H4 (cell line): Measurements from ENCODE around the gene ANO10. TPM values are rescaled to one million over a fixed set of nuclear protein-coding genes. Genes with fewer than 3 reads are reported as not detected.
"Not testable (repeated sequence)": the region's sequence is repeated elsewhere in the genome, so short reads cannot be mapped to it uniquely, and the experiment has no call there.

ENCODE experiments used
- DNase-seq: peaks from one replicate; pipeline ENCODE4 v3.0.0-alpha.2; 2015; ENCODE audit warnings: low spot score
- total RNA-seq: library from RNA; depleted of rRNA; stranded (reverse); fragments of >200 nt; shearing (Covaris generic); gene quantifications from 2 replicates; pipeline ENCODE4 v1.2.3, GENCODE V29; 2014

The ANO10 gene
- total RNA-seq, 1 experiment from 2014 or later, result 17.5 TPM

DNA sequence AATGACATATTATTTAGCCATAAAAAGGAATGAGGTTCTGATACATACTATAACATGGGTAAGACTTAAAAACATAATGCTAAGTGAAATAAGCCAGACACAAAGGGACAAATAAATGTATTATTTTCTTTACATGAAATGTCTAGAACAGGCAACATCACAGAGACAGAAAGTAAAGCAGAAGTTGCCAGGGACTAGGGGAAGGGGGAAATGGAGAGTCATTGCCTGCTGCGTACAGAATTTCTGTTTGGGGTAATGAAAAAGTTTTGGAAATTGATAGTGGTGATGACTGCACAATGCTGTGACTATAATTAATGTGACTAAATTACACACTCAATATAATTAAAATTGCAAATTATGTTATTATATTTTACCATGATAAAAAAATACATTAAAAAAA is 99.9 kb downstream of the ANO10 start:
- DNase-seq, result no peak

DNA sequence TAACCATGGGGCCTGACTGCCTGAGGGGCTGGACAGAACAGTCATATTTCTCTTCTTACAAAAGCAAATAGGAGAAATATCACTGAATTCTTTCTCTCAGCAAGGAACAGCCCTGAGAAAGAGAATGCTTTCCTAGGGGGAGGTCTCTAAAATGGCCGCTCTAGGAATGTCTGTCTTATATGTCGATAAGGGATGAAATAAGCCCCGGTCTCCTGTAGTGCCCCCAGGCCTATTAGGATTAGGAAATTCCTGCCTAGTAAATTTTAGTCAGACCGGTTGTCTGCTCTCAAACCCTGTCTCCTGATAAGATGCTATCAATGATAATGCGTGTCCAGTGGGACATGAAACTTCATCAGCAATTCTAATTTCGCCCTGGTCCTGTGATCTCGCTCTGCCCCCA is 103.3 kb downstream of the ANO10 start:
- DNase-seq, result not testable (repeated sequence)

GRCh38 chr3:43515970-43516635 is 105.7 kb downstream of the ANO10 start:
- no peak for DNase-seq

DNA sequence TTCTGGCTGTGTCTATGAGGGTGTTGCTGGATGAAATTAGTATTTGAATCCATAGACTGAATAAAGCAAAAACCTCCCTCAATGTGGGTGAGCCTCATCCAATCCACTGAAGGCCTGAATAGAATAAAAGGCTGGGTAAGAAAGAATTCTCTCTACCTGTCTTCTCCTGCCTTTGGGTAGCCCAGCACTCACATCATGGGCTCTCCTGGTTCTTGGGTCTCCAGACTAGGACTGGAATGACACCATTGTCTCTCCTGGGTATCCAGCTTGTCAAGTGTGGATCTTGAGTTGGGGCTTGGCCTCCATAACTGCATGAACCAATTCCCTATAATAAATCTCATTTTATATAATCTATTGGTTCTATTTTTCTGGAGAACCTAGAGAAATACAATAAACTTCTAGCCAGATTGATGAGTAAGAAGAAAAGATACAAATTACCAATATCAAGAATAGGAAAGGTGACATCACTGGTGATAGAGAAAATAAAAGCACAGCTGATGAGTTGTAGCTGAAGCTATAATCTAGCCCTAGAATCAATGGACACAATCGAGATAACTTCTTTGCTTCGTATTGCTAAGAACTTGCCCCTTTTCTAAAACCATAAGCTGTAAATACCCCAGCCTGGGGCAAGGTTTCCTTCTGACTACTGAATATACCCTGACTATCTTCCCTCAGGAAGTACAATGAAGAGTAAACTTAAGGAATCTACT is 106.4 kb downstream of the ANO10 start:
- no peak for DNase-seq

DNA sequence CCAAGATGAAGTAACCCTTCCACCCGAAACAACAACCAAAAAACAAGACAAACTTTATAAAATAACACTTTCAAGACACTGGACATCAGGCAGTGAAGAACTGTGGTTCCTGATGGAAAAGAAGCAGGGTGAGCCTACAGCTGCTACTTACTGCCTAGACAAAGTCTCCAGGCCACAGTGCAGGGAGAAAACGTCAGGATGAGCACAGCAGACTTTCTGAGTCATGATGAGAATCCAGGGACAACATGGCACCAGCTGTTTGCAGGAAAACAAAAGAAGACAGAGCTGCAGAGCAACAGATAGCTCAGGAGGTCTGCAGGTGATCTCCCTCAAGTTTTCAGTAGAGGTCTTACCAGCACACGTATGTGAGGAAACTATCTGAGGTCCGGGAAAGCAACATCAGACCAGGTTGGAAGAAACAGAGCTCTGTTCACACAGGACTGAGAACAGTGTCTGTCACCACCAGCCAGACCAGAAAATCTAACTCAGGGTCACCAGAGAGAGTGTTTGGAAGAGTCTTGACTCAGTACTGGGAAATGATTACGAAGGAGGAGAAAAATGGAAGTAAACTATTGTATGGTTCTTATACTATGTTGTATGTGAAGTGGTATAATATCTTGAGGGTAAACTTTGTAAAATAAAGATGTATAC is 108.9 kb downstream of the ANO10 start:
- no peak for DNase-seq

DNA sequence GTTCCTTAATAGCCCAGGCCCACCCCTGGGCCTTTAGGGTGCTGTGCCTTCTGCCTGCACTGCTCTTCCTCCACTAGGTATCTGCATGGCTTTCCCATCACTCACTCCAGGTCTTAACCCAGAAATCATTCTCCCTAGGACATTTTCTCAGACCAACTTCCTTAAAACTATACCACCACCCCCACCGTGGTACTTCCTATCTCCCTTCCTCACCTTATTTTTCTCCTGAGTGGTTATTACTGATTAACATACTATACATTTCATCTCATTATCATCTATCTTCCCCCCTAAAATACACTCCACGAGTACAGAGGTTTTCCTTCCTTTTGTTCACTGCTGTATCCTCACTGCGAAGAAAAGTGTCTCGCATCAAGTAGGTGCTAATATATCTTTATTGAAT is 115.2 kb downstream of the ANO10 start:
- DNase-seq, result no peak

DNA sequence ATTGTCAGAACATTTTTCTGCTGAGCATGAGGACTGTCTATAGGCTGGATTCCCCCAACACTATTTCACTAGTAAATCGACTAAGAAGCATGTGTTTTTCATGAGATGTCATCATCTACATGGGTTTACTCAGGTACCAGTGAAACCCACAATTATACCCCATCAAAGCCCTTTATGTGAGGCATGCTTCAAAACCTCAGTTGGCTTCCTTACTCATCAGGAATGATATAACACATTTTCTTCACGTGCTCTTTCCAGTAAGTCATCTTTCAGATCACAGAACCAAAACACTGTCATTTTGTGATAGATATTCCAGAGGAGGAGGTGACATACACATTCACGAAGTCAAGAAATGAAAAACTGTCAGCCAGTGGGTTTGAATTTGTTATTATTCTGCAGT is 116.5 kb downstream of the ANO10 start:
- DNase-seq, result no peak

- no peak for DNase-seq
Measured at GRCh38 chr3:43503067-43503728, 118.6 kb downstream of the ANO10 start.

DNA sequence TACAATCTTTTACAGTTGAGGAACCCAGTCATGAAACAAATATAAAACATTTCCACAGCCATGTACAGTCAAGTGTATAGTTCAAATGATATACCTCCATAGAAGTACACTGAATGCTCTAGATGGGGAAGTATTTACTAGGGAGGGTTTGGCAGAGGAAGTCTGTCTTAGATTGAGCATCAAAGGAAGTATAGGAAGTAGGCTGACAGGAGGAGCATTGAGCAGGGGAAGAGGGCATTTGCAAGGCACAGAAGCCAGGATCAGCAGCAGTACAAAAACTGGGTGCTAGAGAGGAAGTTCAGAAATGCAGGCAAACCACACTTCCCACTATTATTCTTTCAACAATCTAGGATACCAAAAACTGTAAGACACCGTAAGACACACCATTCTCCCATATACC is 122.6 kb downstream of the ANO10 start:
- DNase-seq, result no peak

DNA sequence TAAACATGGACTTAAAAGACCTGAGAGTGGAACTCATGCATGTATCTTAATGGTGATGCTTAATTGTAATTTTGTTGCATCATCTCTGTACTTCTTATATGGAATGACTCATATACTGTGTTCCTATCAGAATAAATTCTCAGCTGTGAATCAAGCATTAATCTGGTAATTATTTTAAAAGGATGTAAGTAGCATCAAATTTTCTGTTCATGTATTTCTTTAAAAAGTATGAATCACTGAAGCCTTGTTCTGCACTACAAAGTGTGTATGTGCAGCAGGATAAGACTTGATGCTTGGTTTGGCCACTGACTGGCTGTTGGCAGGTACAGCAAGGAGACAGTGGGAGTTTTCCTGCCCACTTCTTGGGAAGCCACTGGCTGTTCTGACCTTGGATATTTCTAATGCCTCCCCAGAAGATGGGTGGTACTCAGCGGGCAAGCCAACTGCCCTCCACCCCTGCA is 123.9 kb downstream of the ANO10 start:
- DNase-seq, result no peak

DNA sequence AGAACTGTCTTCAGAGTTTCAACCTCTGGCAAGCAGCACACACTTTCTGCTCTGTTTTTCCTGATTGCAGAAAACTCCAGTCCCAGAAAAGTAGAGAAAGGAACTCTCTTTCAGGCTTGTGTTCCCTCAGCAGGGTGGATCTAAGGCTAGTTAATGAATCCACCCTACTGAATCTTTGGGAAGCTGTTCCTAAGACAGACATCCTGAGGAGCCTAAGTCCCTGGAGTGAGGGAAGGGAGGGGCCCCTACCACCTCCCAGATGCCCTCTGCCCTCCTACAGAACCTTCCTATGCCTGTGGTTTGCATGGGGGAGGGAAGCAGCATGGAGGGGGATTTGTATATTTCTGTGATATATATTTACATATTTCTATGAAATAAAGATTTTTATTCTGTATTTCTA is 124.4 kb downstream of the ANO10 start:
- no peak for DNase-seq

DNA sequence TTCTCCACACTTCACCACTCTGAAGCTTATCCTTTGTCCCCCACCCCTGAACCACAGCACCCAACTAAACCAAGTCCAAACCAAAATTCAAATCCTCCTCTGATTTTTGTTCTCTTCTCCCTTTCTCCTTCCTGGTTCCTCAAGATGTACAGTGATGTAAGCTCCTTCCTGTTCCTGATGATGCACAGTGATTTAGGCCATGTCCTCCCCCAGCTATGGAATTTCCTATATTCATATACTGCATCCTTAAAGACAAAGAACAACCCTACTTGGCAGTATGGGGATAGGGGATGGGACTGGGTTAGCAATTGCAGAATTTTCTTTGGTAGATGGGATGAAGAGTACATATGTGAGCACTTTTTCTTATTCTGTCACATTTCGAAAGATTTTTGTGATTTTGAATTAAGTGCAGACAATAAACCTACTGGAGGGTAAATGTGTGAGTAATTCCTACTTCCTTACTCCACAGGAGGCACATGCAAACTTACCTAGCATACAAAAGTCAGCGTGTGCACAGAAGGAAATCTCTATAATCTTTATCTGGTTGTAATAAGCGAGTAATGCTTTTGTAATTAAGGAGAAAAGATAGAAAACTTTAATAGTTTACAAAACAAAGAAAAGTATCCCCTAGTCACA is 125.0 kb downstream of the ANO10 start:
- DNase-seq, result no peak

- DNase-seq, result not testable (repeated sequence)
Measured at GRCh38 chr3:43492932-43493331, 128.9 kb downstream of the ANO10 start.

DNA sequence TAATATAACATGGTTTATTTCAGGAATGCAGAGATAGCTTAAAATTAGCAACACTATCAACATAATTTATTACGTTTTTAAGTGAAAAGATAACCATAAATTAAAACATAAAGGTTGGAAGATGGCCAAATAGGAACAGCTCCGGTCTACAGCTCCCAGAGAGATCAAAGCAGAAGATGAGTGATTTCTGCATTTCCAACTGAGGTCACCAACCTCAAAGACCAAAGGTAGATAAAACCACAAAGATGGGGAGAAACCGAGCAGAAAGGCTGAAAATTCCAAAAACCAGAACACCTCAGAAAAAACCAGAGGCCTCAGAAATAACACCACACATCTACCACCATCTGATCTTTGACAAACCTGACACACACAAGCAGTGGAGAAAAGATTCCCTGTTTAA is 130.0 kb downstream of the ANO10 start:
- DNase-seq, result not testable (repeated sequence)

- DNase-seq, result no peak
Measured at GRCh38 chr3:43490640-43491185, 131.1 kb downstream of the ANO10 start.

DNA sequence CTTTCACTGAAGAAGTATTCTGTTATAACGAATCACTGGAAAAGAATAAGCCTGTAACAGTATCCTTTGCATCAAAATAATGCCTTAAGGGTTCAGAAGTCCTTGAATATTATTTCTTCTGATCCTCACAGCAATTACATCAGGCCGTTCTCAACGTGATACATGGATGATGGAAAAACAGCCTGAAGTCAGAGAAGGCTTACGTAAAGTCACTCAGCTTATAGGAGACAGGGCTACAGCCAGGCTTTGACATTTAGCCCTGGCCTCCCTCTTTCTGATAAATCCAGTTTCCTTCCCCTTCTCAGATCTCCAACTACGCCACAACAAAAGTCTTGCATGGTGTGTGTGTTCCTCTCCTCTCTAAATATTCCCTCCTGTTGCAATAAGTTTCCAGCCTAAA is 131.9 kb downstream of the ANO10 start:
- no peak for DNase-seq

DNA sequence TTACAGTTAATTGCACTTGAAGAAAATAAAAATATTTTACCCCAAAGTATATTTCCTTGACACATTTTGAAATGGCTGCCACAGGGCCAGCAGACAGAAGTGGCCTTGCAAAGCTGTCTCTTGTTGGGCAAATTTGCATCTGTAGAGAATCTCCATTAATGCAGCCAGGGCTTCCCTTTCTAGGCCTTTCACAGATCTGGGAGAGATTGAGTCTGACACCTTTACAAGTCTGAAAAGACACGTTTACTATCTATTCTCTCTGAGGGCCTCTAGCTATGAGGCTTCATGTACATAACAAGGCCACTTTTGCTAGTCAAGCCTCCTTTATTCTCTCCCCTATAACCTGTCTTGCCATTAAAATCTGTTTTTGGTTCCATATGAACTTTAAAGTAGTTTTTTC is 135.9 kb downstream of the ANO10 start:
- DNase-seq, result no peak

GRCh38 chr3:43484926-43485488 is 136.8 kb downstream of the ANO10 start:
- no peak for DNase-seq

- no peak for DNase-seq
Measured at GRCh38 chr3:43481375-43481774, 140.4 kb downstream of the ANO10 start.

DNA sequence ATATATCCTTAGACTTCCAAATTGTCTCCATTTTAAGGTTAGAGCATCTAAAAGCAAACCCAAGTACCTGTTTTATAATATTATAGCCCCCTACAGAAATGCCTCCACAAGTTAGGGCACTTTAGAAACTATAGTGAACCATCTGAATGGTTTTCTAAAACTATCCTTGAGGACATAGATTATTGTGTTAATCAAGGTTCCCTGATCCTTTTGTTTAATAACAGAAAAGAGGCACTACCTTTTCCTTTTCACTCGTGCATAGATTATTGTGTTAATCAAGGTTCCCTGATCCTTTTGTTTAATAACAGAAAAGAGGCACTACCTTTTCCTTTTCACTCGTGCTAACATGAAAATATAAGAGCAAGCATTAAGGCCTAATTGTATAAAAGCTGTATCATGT is 143.0 kb downstream of the ANO10 start:
- not testable (repeated sequence) for DNase-seq

DNA sequence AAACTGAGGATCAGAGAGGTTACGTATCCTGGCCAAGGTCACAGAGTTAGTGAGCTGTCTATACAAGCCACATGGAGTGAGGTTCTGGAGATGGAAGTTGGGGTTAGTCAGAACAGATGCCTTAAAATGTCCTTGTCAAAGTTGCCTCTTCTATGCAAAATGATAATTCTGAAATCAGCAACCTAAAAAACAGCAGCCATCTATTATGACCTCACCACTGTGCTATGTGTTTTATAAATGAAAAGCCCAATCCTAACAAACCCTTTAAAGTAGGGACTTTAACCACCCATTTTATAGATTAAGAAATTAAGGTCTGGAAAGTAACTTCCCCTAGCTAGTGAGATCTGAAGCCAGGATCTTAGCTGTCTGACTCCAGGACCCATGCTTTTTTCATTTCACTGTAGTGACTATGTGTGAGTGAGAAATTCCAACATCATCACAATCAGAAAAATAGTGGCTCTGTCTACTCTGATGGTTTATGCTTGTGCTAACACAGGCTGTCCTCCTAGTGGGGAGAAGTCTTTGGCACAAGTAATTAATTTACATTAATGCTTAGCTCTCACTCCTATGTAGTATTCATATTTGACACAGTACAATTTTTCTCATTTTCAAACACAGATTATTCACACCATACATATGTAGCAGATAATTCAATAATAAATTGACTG is 143.6 kb downstream of the ANO10 start:
- DNase-seq, result no peak
